Naive thymus-derived CD4-positive, alpha-beta T cell (primary cell): ENCODE measurements around the gene PLD3. TPM values are rescaled to one million over a fixed set of nuclear protein-coding genes. Genes with fewer than 3 reads are reported as not detected.
A peak's percentile ranks its signal among the peaks of the same experiment; 100 is the strongest.
"Not testable (repeated sequence)": the region's sequence is repeated elsewhere in the genome, so short reads cannot be mapped to it uniquely, and the experiment has no call there.

ENCODE experiments used
- ATAC-seq: fragments of 150-1000 bp; cut with Tn5 transposase; 2 replicates; pipeline ENCODE4 v1.10.0; 2021; ENCODE audit warnings: mild to moderate bottlenecking, moderate library complexity
- CTCF ChIA-PET: fragments of 350-600 bp; sonication (Branson Sonifier 250); formaldehyde crosslinking; loops from one replicate; lab custom pipeline; 2021; ENCODE audit warnings: antibody characterized with exemption; lab: Charles Lee
- POLR2A ChIA-PET: fragments of 350-600 bp; sonication (Branson Sonifier 250); formaldehyde crosslinking; loops from one replicate; lab custom pipeline; 2021; ENCODE audit warnings: antibody characterized with exemption, inconsistent platforms; lab: Charles Lee
- DNase-seq, 9 donors: peaks; one replicate each; pipeline versions ENCODE4 v3.0.0 to v3.0.0-alpha.2; 2020 to 2022; ENCODE audit warnings: mixed read lengths in 1 of 9
- H3K27ac ChIP-seq: one replicate; pipeline ENCODE4 v1.7.0; 2013; ENCODE audit warnings: mild to moderate bottlenecking, low read depth, low read length, moderate library complexity
- H3K27me3 ChIP-seq, 2 donors: one replicate each; pipeline ENCODE4 v1.7.0; 2013; ENCODE audit warnings: low read length in 2 of 2, mild to moderate bottlenecking in 2 of 2, moderate library complexity in 2 of 2; ENCODE audit not compliant: control insufficient read depth in 2 of 2, insufficient read depth in 2 of 2
- H3K36me3 ChIP-seq, 3 experiments: 1 replicate in 2 of 3; 2 replicates in 1 of 3; pipeline ENCODE4 v1.7.0; 2013; ENCODE audit warnings: low read length in 3 of 3, mild to moderate bottlenecking in 3 of 3, moderate library complexity in 1 of 3; ENCODE audit not compliant: insufficient read depth in 3 of 3, control insufficient read depth in 2 of 3
- H3K4me1 ChIP-seq, 2 donors: one replicate each; pipeline ENCODE4 v1.7.0; 2013; ENCODE audit warnings: low read length in 2 of 2, mild to moderate bottlenecking in 2 of 2, moderate library complexity in 1 of 2; ENCODE audit not compliant: control insufficient read depth in 2 of 2, insufficient read depth in 2 of 2
- H3K4me3 ChIP-seq: 2 replicates; pipeline ENCODE4 v1.7.0; 2013; ENCODE audit warnings: mild to moderate bottlenecking, low read length
- H3K9me3 ChIP-seq, 3 experiments: 1 replicate in 2 of 3; 2 replicates in 1 of 3; pipeline ENCODE4 v1.7.0; 2013; ENCODE audit warnings: low read length in 3 of 3; ENCODE audit not compliant: control insufficient read depth in 2 of 3
- H3K27ac Mint-ChIP-seq, 9 donors: one replicate each; pipeline ENCODE4 v1.8.0; 2020 to 2022; ENCODE audit warnings: mixed read lengths in 9 of 9, mild to moderate bottlenecking in 8 of 9, moderate library complexity in 5 of 9, inconsistent platforms in 2 of 9
- H3K27me3 Mint-ChIP-seq, 5 donors: one replicate each; pipeline ENCODE4 v1.8.0; 2021 to 2022; ENCODE audit warnings: mixed read lengths in 5 of 5, mild to moderate bottlenecking in 1 of 5
- H3K36me3 Mint-ChIP-seq, 5 donors: one replicate each; pipeline ENCODE4 v1.8.0; 2020 to 2022; ENCODE audit warnings: mixed read lengths in 5 of 5, mild to moderate bottlenecking in 3 of 5, inconsistent platforms in 1 of 5
- H3K4me1 Mint-ChIP-seq, 7 donors: one replicate each; pipeline ENCODE4 v1.8.0; 2020 to 2022; ENCODE audit warnings: mixed read lengths in 7 of 7, mild to moderate bottlenecking in 3 of 7, inconsistent platforms in 1 of 7
- H3K4me3 Mint-ChIP-seq, 10 donors: one replicate each; pipeline ENCODE4 v1.8.0; 2020 to 2022; ENCODE audit warnings: mild to moderate bottlenecking in 10 of 10, mixed read lengths in 10 of 10, moderate library complexity in 6 of 10, inconsistent platforms in 2 of 10
- H3K9me3 Mint-ChIP-seq, 11 donors: one replicate each; pipeline ENCODE4 v1.8.0; 2020 to 2022; ENCODE audit warnings: mixed read lengths in 11 of 11, mild to moderate bottlenecking in 4 of 11, inconsistent platforms in 1 of 11, moderate library complexity in 1 of 11
- intact Hi-C, 2 donors: fragments of 100-400 bp; cut with micrococcal nuclease; formaldehyde crosslinking; loops; one replicate each; pipeline ENCODE4 v1.15.1; 2023
- polyA plus RNA-seq, 2 donors: library from polyadenylated mRNA; unstranded; fragments of 300-500 nt; fragmentation: Illumina TruSeq; gene quantifications; one replicate each; pipeline ENCODE4 v1.2.3, GENCODE V29; 2021
- total RNA-seq, 6 experiments: library from RNA in 5 of 6; stranded (reverse) in 5 of 6; gene quantifications; 1 replicate in 5 of 6; 2 replicates in 1 of 6; pipeline ENCODE4 v1.2.3 and lab custom pipeline; 2021 to 2026

Gene PLD3
- total and polyA plus RNA-seq, 7 experiments from 2014 or later: 60.1 to 137 (median 85.8) TPM

GRCh38 chr19:40366697-40367561 is 18.4 kb downstream of the PLD3 start:
- peak overlapping the region in 2 of 10 donors; percentile 17 to 29 for H3K4me3 Mint-ChIP-seq
- no peaks in the 10 kb centered on the region for H3K4me1 ChIP-seq
- ATAC-seq (no peak), DNase-seq (no peak)
- H3K36me3 ChIP-seq: peaks cover 0 to 55% (median 0%) of the 10 kb centered on the region in 3 experiments
- H3K27ac Mint-ChIP-seq: peak overlapping the region in 1 of 9 donors; percentile 48
- no peaks in the 10 kb centered on the region for H3K27me3 ChIP-seq
- no peak overlapping the region for H3K27ac ChIP-seq
- ChIA-PET POLR2A (no interaction called here), CTCF (no interaction called here)
- no peak overlapping the region for H3K4me3 ChIP-seq
- H3K9me3 Mint-ChIP-seq: no peaks in the 10 kb centered on the region
- peaks cover 1 to 35% (median 13%) of the 10 kb centered on the region in 5 donors for H3K36me3 Mint-ChIP-seq
- peaks cover 10 to 32% (median 16%) of the 10 kb centered on the region in 7 donors for H3K4me1 Mint-ChIP-seq
- no peaks in the 10 kb centered on the region for H3K9me3 ChIP-seq
- intact Hi-C loops: no loop called here
- H3K27me3 Mint-ChIP-seq: no peaks in the 10 kb centered on the region

- Histone ChIP-seq H3K36me3 (peaks cover 0 to 63% (median 0%) of the 10 kb centered on the region in 3 experiments), H3K4me1 (no peaks in the 10 kb centered on the region), H3K27me3 (no peaks in the 10 kb centered on the region), H3K27ac (no peak overlapping the region), H3K4me3 (no peak overlapping the region), H3K9me3 (no peaks in the 10 kb centered on the region)
- intact Hi-C loops: no loop called here
- Mint-ChIP-seq H3K4me3 (no peak overlapping the region), H3K36me3 (peaks cover 1 to 31% (median 16%) of the 10 kb centered on the region in 5 donors), H3K27ac (no peak overlapping the region), H3K4me1 (peaks cover 9 to 27% (median 15%) of the 10 kb centered on the region in 7 donors), H3K9me3 (no peaks in the 10 kb centered on the region), H3K27me3 (no peaks in the 10 kb centered on the region)
- DNase-seq (no peak), ATAC-seq (no peak)
- CTCF ChIA-PET: no interaction called here
- POLR2A ChIA-PET: interaction anchor here (0.6 kb wide), 1 partner anchor 32 kb away, joined by 4 read pairs; no protein-coding TSS in a partner anchor
Measured at GRCh38 chr19:40367577-40368434, 19.3 kb downstream of the PLD3 start.

GRCh38 chr19:40369797-40370196 is 21.3 kb downstream of the PLD3 start:
- H3K4me3 Mint-ChIP-seq: no peak overlapping the region
- no peaks in the 10 kb centered on the region for H3K9me3 ChIP-seq
- intact Hi-C loops: no loop called here
- H3K36me3 ChIP-seq: peaks cover 0 to 79% (median 0%) of the 10 kb centered on the region in 3 experiments
- peaks cover 3 to 36% (median 19%) of the 10 kb centered on the region in 5 donors for H3K36me3 Mint-ChIP-seq
- no peak overlapping the region for H3K4me3 ChIP-seq
- peaks cover 8 to 19% (median 13%) of the 10 kb centered on the region in 7 donors for H3K4me1 Mint-ChIP-seq
- no peaks in the 10 kb centered on the region for H3K9me3 Mint-ChIP-seq
- DNase-seq (no peak), ATAC-seq (no peak)
- ChIA-PET CTCF (no interaction called here), POLR2A (no interaction called here)
- H3K27me3 ChIP-seq: no peaks in the 10 kb centered on the region
- no peak overlapping the region for H3K27ac ChIP-seq
- H3K4me1 ChIP-seq: no peaks in the 10 kb centered on the region
- H3K27me3 Mint-ChIP-seq: no peaks in the 10 kb centered on the region
- H3K27ac Mint-ChIP-seq: peak overlapping the region in 1 of 9 donors; percentile 54

GRCh38 chr19:40370253-40370652 is 21.8 kb downstream of the PLD3 start:
- H3K4me1 ChIP-seq, H3K27me3 Mint-ChIP-seq, H3K9me3 ChIP-seq, H3K9me3 Mint-ChIP-seq, intact Hi-C loops, H3K27me3 ChIP-seq, DNase-seq, H3K27ac ChIP-seq, H3K4me3 Mint-ChIP-seq, CTCF ChIA-PET, H3K4me3 ChIP-seq, POLR2A ChIA-PET, ATAC-seq: not testable (repeated sequence)
- H3K36me3 ChIP-seq: peaks cover 0 to 79% (median 0%) of the 10 kb centered on the region in 3 experiments
- Mint-ChIP-seq H3K36me3 (peaks cover 3 to 36% (median 15%) of the 10 kb centered on the region in 5 donors), H3K27ac (peak overlapping the region in 1 of 9 donors; percentile 54), H3K4me1 (peaks cover 3 to 15% (median 11%) of the 10 kb centered on the region in 7 donors)

GRCh38 chr19:40370997-40371801 is 22.7 kb downstream of the PLD3 start:
- ATAC-seq (no peak), DNase-seq (no peak)
- Mint-ChIP-seq H3K27me3 (no peaks in the 10 kb centered on the region), H3K27ac (peak overlapping the region in 1 of 9 donors; percentile 14), H3K4me3 (no peak overlapping the region), H3K4me1 (peaks cover 0 to 10% (median 8%) of the 10 kb centered on the region in 7 donors), H3K36me3 (peaks cover 3 to 36% (median 13%) of the 10 kb centered on the region in 5 donors), H3K9me3 (no peaks in the 10 kb centered on the region)
- Histone ChIP-seq H3K27ac (no peak overlapping the region), H3K4me1 (no peaks in the 10 kb centered on the region), H3K27me3 (no peaks in the 10 kb centered on the region), H3K36me3 (peaks cover 0 to 80% (median 0%) of the 10 kb centered on the region in 3 experiments), H3K9me3 (no peaks in the 10 kb centered on the region), H3K4me3 (no peak overlapping the region)
- CTCF ChIA-PET: no interaction called here
- POLR2A ChIA-PET: no interaction called here
- intact Hi-C loops: no loop called here

- Histone ChIP-seq H3K4me1 (no peaks in the 10 kb centered on the region), H3K27ac (no peak overlapping the region), H3K4me3 (no peak overlapping the region), H3K9me3 (no peaks in the 10 kb centered on the region), H3K36me3 (peaks cover 0 to 80% (median 0%) of the 10 kb centered on the region in 3 experiments), H3K27me3 (no peaks in the 10 kb centered on the region)
- ChIA-PET CTCF (no interaction called here), POLR2A (no interaction called here)
- peak overlapping the region in 1 of 9 donors; percentile 28 for H3K27ac Mint-ChIP-seq
- no peak overlapping the region for H3K4me3 Mint-ChIP-seq
- ATAC-seq: no peak
- peaks cover 0 to 10% (median 8%) of the 10 kb centered on the region in 7 donors for H3K4me1 Mint-ChIP-seq
- peaks cover 3 to 36% (median 13%) of the 10 kb centered on the region in 5 donors for H3K36me3 Mint-ChIP-seq
- no peak for DNase-seq
- intact Hi-C loops: no loop called here
- no peaks in the 10 kb centered on the region for H3K9me3 Mint-ChIP-seq
- no peaks in the 10 kb centered on the region for H3K27me3 Mint-ChIP-seq
Measured at GRCh38 chr19:40371802-40372122, 23.3 kb downstream of the PLD3 start.
